KOPT-K1 (cell line): ENCODE data around the gene BAHCC1.

Experiments used
- H3K27ac ChIP-seq: fragments of 200-600 bp; sonication (generic); 2 replicates; pipeline ENCODE4 v1.5.1; 2016; ENCODE audit warnings: antibody characterized with exemption, mild to moderate bottlenecking, low read depth, low read length; ENCODE audit not compliant: poor library complexity, severe bottlenecking
- H3K36me3 ChIP-seq: fragments of 200-600 bp; sonication (generic); 2 replicates; pipeline ENCODE4 v1.5.1; 2017; ENCODE audit warnings: antibody characterized with exemption, mild to moderate bottlenecking, low read length, moderate library complexity; ENCODE audit not compliant: insufficient read depth
- H3K9me3 ChIP-seq: fragments of 200-600 bp; sonication (generic); 2 replicates; pipeline ENCODE4 v1.5.1; 2017; ENCODE audit warnings: antibody characterized with exemption, low read length, mild to moderate bottlenecking; ENCODE audit not compliant: insufficient read depth, poor library complexity, severe bottlenecking

Gene BAHCC1

GRCh38 chr17:81480140-81481072, 85.1 kb downstream of the BAHCC1 start:
- Histone ChIP-seq H3K27ac (peak overlapping the region; percentile 98), H3K9me3 (no peaks in the 10 kb centered on the region), H3K36me3 (no peaks in the 10 kb centered on the region)

GRCh38 chr17:81481073-81481799, 86.0 kb downstream of the BAHCC1 start:
- Histone ChIP-seq H3K9me3 (no peaks in the 10 kb centered on the region), H3K36me3 (no peaks in the 10 kb centered on the region), H3K27ac (peak overlapping the region; percentile 98)

DNA sequence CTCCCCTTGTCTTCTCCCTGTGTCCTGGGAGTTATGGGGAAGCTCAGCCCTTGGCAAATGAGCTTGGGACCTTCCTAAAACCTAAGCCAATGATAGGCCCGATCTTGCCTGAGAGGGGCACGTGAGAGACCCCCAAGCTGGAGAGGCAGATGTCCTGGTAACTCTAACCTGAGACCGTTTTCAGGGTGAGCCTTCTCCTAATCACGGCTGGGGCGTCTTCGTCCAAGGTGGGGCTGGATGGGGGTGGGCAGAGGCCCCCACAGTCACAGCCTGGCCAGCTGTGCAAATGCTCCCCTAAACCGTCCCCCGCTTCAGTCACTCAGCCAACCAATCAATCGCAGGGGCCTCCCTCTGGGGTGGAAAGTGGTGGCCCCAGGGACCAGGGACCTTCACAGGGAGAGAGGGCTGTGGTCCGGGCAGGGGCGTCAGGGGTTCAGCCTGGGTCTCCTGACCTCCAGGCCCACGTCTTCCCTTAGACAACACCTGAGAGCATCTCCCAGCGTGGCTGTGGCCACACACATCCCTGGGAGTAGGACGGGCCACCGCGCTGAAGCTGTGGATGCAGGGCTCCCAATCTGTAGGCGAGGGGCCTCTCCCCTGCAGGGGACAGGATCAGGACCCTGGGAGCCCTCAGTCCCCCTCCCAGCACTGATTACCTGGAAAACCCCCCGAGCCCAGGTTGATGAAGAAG, 86.7 kb downstream of the BAHCC1 start:
- no peaks in the 10 kb centered on the region for H3K36me3 ChIP-seq
- peak overlapping the region; percentile 98 for H3K27ac ChIP-seq
- H3K9me3 ChIP-seq, result no peaks in the 10 kb centered on the region

GRCh38 chr17:81482673-81483072, 87.4 kb downstream of the BAHCC1 start:
- Histone ChIP-seq H3K9me3 (no peaks in the 10 kb centered on the region), H3K36me3 (no peaks in the 10 kb centered on the region), H3K27ac (peak overlapping the region; percentile 98)

- Histone ChIP-seq H3K27ac (peak overlapping the region; percentile 98), H3K36me3 (no peaks in the 10 kb centered on the region), H3K9me3 (no peaks in the 10 kb centered on the region)
Measured at GRCh38 chr17:81483085-81483861, 88.0 kb downstream of the BAHCC1 start.

GRCh38 chr17:81483862-81484194, 88.6 kb downstream of the BAHCC1 start:
- Histone ChIP-seq H3K27ac (peak overlapping the region; percentile 98), H3K9me3 (no peaks in the 10 kb centered on the region), H3K36me3 (no peaks in the 10 kb centered on the region)

DNA sequence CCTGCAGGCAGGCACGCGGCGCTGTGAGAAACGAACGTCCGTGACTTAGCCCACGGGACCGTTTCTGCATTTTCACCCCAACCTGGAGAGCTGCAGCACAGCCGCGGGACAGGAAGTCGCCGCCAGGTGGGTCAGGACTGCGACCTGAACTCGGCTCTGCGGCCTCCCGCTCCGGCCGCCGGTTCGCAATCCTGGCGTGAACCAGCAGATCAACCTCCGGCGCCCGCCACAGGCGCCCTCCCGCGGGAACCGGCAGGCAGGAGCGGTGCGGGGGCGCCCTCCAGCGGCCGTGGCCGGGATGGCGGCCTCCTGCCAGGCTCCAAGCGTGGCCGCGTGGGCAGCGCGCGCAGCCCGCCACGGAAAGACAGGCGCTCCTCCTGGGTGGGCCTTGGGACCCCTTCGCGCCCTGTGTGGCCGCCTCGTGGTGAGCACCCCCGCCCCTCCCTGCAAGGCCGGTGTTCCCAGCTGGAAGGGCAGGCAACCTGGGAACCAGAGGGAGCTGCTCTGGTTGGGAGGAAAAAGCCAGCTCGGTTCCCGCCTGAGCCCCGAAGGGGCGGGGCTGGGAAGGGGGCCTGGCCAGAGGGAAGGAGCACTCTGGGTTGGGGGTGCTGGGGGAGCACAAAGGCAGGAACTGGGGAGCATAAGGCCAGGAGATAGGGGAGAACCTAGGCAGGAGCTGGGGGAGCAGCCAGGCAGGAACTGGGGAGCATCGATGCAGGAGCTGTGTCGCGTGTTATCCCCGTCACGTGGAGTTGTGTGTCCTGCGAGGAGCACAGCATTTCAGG, 89.1 kb downstream of the BAHCC1 start:
- no peaks in the 10 kb centered on the region for H3K9me3 ChIP-seq
- no peaks in the 10 kb centered on the region for H3K36me3 ChIP-seq
- peak overlapping the region; percentile 98 for H3K27ac ChIP-seq

- Histone ChIP-seq H3K9me3 (no peaks in the 10 kb centered on the region), H3K36me3 (no peaks in the 10 kb centered on the region), H3K27ac (peak overlapping the region; percentile 98)
Measured at GRCh38 chr17:81486199-81486810, 91.0 kb downstream of the BAHCC1 start.

DNA sequence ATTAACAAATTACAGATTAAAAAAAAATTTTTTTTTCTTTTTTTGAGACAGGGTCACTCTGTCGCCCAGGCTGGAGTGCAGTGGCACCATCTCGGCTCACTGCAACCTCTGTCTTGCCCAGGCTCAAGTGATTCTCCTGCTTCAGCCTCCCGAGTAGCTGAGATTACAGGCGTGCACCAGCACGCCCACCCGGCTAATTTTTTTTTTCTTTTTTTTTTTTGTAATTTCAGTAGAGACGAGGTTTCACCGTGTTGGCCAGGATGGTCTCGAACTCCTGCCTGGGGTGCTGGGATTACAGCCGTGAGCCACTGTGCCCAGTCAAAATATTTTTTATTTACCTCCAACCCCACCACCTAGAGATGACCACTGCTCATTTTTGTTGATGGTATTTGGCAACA, 91.8 kb downstream of the BAHCC1 start:
- Histone ChIP-seq H3K36me3 (no peaks in the 10 kb centered on the region), H3K9me3 (no peaks in the 10 kb centered on the region), H3K27ac (peak overlapping the region; percentile 98)

- Histone ChIP-seq H3K9me3 (no peaks in the 10 kb centered on the region), H3K36me3 (no peaks in the 10 kb centered on the region), H3K27ac (peak overlapping the region; percentile 98)
Measured at GRCh38 chr17:81487487-81488275, 92.4 kb downstream of the BAHCC1 start.

DNA sequence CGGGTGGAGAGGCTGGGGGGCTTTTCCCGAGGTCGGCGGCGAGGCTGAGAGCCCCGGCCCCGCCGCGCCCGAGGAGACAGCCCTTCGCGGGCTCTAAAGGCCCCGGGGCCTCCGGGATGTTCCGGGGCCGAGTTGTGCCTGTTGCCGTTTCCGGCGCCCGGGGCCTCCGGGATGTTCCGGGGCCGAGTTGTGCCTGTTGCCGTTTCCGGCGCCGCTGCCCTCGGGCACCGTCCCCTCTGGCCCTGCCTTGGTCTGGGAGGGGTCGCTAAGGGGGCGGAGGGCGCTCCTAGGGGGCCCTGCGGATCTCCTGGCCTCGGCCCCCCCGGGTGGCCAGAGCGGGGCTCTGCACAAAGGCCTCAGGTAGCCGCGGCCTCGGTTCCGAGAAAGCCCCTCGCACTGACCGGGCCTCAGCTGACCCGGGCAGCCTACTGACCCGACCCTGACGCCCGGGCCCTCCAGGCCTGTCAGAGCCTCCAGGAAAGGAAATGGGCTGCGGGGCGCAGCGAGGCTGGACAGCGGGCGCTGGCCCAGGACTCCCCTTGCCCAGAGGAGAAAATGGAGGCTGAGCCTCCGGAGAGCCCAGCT, 93.1 kb downstream of the BAHCC1 start:
- H3K9me3 ChIP-seq, result no peaks in the 10 kb centered on the region
- no peaks in the 10 kb centered on the region for H3K36me3 ChIP-seq
- peak overlapping the region; percentile 98 for H3K27ac ChIP-seq

DNA sequence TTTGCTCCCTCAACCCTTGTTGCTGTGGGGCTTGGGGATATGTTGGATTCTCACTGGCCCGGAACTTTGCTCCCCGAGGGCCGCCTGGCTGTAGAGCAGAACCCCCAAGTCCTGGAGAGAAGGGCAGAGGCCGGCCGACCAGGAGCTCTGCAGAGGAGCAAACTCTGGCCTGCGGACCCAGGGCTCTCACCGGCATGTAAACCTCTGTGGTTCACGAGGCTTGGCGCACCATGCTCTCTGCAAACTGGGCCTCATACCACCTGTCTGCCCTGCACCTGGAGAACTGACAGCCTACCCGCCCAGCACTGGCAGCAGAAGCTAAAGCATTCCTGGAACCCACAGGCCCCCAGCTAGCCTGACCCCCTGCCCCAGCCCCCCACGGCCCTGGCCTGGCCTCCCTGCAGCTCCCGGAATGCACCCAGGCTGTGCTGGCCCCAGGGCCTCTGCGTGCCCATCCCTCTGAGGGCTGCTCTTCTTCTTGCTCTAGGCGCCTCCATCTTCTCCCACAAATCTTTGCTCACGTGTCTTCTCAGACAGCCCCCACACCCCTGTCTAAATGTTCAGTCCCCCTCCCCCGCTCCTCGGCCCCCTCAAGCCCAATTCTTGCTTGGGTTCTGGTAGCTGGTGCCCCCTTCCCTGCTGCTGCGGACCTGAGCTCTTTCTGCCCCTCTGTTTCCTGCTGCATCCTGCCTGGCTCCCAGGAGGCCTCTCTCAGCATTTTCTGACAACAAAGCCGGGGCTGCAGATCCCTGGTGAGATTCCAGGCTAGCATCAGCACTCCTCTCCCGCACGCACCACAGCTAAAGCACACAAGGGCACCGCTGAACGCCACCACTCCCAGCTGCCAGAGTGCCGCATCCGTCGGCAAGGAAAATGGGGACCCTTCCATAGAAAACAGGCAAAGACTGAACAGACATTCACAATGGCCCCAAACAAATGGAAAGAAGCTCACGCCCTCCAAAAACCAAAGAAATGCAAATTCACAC, 94.0 kb downstream of the BAHCC1 start:
- H3K9me3 ChIP-seq, result no peaks in the 10 kb centered on the region
- no peaks in the 10 kb centered on the region for H3K36me3 ChIP-seq
- peak overlapping the region; percentile 98 for H3K27ac ChIP-seq
